Measurements from ENCODE around the gene TOPORS.

DNA sequence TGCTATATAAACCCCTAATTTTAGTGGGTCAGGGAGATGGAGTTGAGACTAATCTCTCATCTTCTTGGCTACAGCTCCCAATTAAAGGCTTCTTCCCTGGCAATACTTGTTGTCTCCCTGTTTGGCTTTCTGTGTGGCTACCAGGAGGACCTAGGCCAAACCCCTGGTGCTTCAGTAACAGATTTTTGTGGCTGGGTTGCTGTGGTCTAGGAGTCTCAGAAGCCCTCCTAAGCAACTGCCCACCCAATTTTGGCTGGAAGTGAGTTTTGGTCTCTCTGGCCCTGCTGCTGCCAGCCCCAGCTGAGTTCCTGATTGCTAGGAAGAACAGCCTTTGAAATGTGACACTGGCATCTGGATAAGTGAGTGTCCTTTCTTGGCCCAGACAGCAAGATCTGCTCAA is 36.1 kb downstream of the TOPORS start:
- TF ChIP-seq EZH2phosphoT487 (IDR thresholded peaks at IDR 0.05; ENCODE audit: insufficient read depth, low read depth) (no peak), EZH2 (IDR thresholded peaks at IDR 0.05; ENCODE audit: insufficient read depth, poor library complexity, severe bottlenecking) (no peak)
